ENCODE results near the gene ALAS1. TPM values are rescaled to one million over a fixed set of nuclear protein-coding genes. Genes with fewer than 3 reads are reported as not detected.
"Not testable (repeated sequence)": the region's sequence is repeated elsewhere in the genome, so short reads cannot be mapped to it uniquely, and the experiment has no call there.

Gene ALAS1
- polyA plus RNA-seq (2013, experiment 1 of 2): 31.6 TPM
- 38.7 TPM for polyA plus RNA-seq (2013, experiment 2 of 2)

DNA sequence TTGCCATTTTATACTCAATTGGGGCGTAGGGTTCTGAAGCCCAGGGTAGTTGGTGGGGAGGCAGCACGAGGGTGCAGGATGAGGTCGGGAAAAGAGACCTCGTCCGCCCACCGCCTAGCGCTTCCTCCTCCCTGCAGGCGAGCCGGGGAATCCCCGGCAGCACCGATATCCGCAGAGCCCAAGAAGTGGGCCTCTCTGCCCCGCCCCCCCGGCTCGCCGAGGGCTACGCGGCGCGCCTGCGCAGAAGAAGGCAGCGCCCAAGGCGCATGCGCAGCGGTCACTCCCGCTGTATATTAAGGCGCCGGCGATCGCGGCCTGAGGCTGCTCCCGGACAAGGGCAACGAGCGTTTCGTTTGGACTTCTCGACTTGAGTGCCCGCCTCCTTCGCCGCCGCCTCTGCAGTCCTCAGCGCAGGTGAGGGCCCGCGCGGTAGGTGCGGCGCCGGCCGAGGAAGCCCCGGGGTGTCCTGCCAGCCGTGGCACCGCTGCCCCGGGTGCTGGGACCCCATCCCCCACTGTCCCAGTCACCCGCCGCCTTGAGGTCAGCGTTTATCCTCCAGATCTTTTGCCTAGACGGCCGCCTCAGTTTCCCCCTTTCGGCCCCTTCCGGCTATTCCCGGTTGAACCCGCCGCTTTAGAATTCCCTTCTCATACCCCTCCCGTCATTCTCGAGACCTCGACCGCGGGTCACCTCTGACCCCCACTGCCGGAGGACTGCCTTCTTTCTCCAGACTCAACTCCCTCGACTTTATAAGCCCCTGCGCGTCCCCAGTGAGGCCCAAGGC, at the start of gene ALAS1:
Gene ALAS1 (plus strand): TSS at position 319 of the 784 bp plus-strand sequence. CDS start 1,082 bp downstream, outside the sequence.
- Histone ChIP-seq H3K36me3 (ENCODE audit: insufficient read depth, low read length) (peaks cover 38% of the 10 kb centered on the region), H3K4me3 (ENCODE audit: low read length) (peak within 1 kb of the TSS; percentile 85), H3K27me3 (ENCODE audit: insufficient read depth, low read length) (no peaks in the 10 kb centered on the region), H3K9ac (ENCODE audit: low read depth, low read length) (peak within 1 kb of the TSS; percentile 76), H3K9me3 (ENCODE audit: insufficient read depth, low read depth, low read length) (no peaks in the 10 kb centered on the region), H3K27ac (ENCODE audit: low read depth, low read length) (peak within 1 kb of the TSS; percentile 61), H3K4me1 (ENCODE audit: insufficient read depth, low read length) (peaks cover 6% of the 10 kb centered on the region; the same call in 1 of the 2 replicates)
- 1% methylated on average over 71 of the region's 71 CpGs for WGBS

DNA sequence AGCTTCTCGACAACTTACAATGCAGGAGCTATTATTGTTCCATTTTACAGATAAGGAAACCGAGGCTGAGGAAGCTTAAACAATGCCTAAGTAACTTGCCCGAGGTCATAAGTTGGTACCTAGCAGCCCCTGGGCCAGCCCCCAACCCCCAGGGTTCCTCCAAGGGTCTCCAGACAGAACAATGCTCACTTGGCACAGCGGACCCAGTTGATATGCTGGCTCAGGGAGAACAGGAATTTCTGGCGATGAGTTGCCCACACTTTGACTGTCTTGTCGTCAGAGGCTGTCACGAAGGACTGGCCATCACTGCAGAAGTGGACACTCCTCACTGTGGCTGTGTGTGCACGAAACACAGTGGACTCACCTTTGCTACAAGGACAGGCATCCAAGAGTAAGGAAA, 48.9 kb upstream of the ALAS1 start:
- 94% methylated on average over 8 of the region's 8 CpGs for WGBS

GRCh38 chr3:52149726-52150125, 48.2 kb upstream of the ALAS1 start:
- H3K27ac ChIP-seq (ENCODE audit: low read depth, low read length): no peak overlapping the region
- no peak overlapping the region for H3K4me3 ChIP-seq (ENCODE audit: low read length)
- no peaks in the 10 kb centered on the region for H3K9me3 ChIP-seq (ENCODE audit: insufficient read depth, low read depth, low read length)
- H3K36me3 ChIP-seq (ENCODE audit: insufficient read depth, low read length): peaks cover 50% of the 10 kb centered on the region
- WGBS: 97% methylated on average over 11 of the region's 11 CpGs
- no peaks in the 10 kb centered on the region for H3K4me1 ChIP-seq (ENCODE audit: insufficient read depth, low read length)
- no peaks in the 10 kb centered on the region for H3K27me3 ChIP-seq (ENCODE audit: insufficient read depth, low read length)
- H3K9ac ChIP-seq (ENCODE audit: low read depth, low read length): no peak overlapping the region

More for the DNA sequence above, 48.9 kb upstream of the ALAS1 start:
- H3K4me3 ChIP-seq (ENCODE audit: low read length): no peak overlapping the region
- 0 out of 2 replicates have a peak, but pooled peaks cover 2% of the 10 kb centered on the region for H3K4me1 ChIP-seq (ENCODE audit: insufficient read depth, low read length)
- no peaks in the 10 kb centered on the region for H3K27me3 ChIP-seq (ENCODE audit: insufficient read depth, low read length)
- peaks cover 55% of the 10 kb centered on the region for H3K36me3 ChIP-seq (ENCODE audit: insufficient read depth, low read length)
- H3K27ac ChIP-seq (ENCODE audit: low read depth, low read length): no peak overlapping the region
- H3K9ac ChIP-seq (ENCODE audit: low read depth, low read length): no peak overlapping the region
- no peaks in the 10 kb centered on the region for H3K9me3 ChIP-seq (ENCODE audit: insufficient read depth, low read depth, low read length)

GRCh38 chr3:52150357-52150756, 47.6 kb upstream of the ALAS1 start:
- 95% methylated on average over 3 of the region's 3 CpGs for WGBS
- no peak overlapping the region for H3K9ac ChIP-seq (ENCODE audit: low read depth, low read length)
- H3K36me3 ChIP-seq (ENCODE audit: insufficient read depth, low read length): peaks cover 46% of the 10 kb centered on the region
- no peak overlapping the region for H3K4me3 ChIP-seq (ENCODE audit: low read length)
- H3K27me3 ChIP-seq (ENCODE audit: insufficient read depth, low read length): no peaks in the 10 kb centered on the region
- no peak overlapping the region for H3K27ac ChIP-seq (ENCODE audit: low read depth, low read length)
- no peaks in the 10 kb centered on the region for H3K4me1 ChIP-seq (ENCODE audit: insufficient read depth, low read length)
- no peaks in the 10 kb centered on the region for H3K9me3 ChIP-seq (ENCODE audit: insufficient read depth, low read depth, low read length)

DNA sequence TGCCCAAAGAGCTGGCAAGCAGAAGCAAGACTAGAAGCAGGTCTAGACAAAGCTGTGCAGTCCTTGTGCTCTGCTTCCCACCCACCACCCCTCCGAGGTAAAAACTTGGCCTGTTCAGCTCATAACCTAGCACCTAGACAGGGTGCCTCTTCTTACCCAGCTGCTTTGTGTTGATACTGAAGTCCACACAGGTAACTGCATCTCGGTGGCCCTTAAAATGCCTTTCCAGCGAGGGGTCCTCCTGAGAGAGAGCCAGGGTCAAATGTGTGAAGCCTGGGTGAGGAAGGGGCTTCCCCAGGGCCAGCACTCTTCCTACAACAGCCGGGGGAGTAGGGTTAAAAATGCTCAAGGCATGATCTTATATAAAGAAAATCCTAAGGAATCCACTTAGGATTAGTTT, 47.1 kb upstream of the ALAS1 start:
- Histone ChIP-seq H3K4me3 (ENCODE audit: low read length) (no peak overlapping the region), H3K9ac (ENCODE audit: low read depth, low read length) (no peak overlapping the region), H3K9me3 (ENCODE audit: insufficient read depth, low read depth, low read length) (no peaks in the 10 kb centered on the region), H3K36me3 (ENCODE audit: insufficient read depth, low read length) (peaks cover 41% of the 10 kb centered on the region), H3K4me1 (ENCODE audit: insufficient read depth, low read length) (no peaks in the 10 kb centered on the region), H3K27ac (ENCODE audit: low read depth, low read length) (no peak overlapping the region), H3K27me3 (ENCODE audit: insufficient read depth, low read length) (no peaks in the 10 kb centered on the region)
- 96% methylated on average over 3 of the region's 4 CpGs for WGBS

DNA sequence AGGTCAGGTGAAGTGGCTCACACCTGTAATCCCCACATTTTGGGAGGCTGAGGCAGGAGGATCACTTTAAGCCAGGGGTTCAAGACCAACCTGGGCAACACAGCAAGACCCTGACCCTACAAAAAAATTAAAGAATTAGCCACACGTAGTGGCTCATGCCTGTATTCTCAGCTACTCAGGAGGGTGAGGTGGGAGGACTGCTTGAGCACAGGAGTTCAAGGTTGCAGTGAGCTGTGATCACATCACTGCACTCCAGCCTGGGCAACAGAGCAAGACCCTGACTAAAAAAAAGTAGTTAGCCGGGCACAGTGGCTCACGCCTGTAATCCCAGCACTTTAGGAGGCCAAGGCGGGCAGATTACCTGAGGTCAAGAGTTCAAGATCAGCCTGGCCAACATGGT, 46.0 kb upstream of the ALAS1 start:
- H3K4me1 ChIP-seq (ENCODE audit: insufficient read depth, low read length); H3K9me3 ChIP-seq (ENCODE audit: insufficient read depth, low read depth, low read length); H3K9ac ChIP-seq (ENCODE audit: low read depth, low read length); H3K27me3 ChIP-seq (ENCODE audit: insufficient read depth, low read length); H3K27ac ChIP-seq (ENCODE audit: low read depth, low read length); H3K4me3 ChIP-seq (ENCODE audit: low read length): not testable (repeated sequence)
- WGBS: 94% methylated on average over 4 of the region's 4 CpGs
- peaks cover 29% of the 10 kb centered on the region for H3K36me3 ChIP-seq (ENCODE audit: insufficient read depth, low read length)

GRCh38 chr3:52153389-52154096, 44.4 kb upstream of the ALAS1 start:
- WGBS: 6% methylated on average over 18 of the region's 18 CpGs
- no peaks in the 10 kb centered on the region for H3K27me3 ChIP-seq (ENCODE audit: insufficient read depth, low read length)
- H3K4me3 ChIP-seq (ENCODE audit: low read length): peak overlapping the region; percentile 79
- H3K36me3 ChIP-seq (ENCODE audit: insufficient read depth, low read length): peaks cover 19% of the 10 kb centered on the region
- peak overlapping the region; percentile 74 for H3K9ac ChIP-seq (ENCODE audit: low read depth, low read length)
- no peaks in the 10 kb centered on the region for H3K9me3 ChIP-seq (ENCODE audit: insufficient read depth, low read depth, low read length)
- H3K27ac ChIP-seq (ENCODE audit: low read depth, low read length): peak overlapping the region; percentile 41
- H3K4me1 ChIP-seq (ENCODE audit: insufficient read depth, low read length): no peaks in the 10 kb centered on the region

DNA sequence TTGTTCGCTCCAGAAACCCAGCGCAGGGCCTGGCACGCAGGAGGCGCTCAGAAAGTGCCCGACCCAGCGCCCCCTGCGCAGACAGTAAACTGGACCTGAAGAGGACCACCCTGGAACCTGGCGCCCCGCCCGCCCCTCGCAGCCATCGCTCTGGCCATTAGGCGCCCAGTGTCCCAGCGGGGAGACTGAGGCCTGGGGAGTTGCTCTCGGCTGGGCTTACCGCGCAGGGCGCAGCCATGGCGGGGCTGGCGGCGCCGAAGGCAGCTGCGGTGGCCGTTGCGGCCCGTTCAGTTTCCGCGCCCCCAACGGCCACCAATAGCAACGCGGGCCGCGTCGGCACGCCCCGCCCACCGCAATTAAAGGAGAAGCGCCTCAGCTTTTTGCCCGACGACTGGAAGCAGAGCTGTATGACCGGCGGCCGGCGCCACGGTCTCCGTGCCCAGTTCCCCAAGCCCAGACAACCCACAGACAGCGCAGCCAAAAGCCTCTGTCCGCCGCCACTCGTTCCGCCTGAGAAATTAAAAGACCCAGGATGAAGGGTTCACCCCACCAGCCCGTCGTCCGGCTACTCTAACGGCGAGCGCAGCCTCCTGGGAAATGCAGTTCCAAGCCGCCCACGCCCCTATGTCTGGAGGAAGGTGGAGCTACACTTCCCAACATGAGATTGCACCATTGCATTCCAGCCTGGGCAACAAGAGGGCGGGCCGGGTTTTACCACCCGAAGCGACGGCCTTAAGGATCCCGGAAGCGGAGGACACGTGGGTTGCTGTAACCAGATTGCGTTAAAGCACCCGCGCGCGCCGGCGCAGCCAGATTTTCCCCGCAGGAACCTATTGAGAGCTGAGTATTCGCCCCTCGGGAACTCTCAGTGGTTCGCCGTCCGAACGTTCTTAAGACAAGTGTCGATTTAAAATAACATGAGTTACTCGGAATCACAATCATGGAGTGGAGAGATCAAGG, 43.5 kb upstream of the ALAS1 start, which contains the start of gene POC1A:
Gene POC1A (minus strand): TSS at position 289 of the 960 bp plus-strand sequence. CDS start 51 bp downstream, at position 238.
- no peaks in the 10 kb centered on the region for H3K4me1 ChIP-seq (ENCODE audit: insufficient read depth, low read length)
- H3K9me3 ChIP-seq (ENCODE audit: insufficient read depth, low read depth, low read length): no peaks in the 10 kb centered on the region
- H3K4me3 ChIP-seq (ENCODE audit: low read length): peak within 1 kb of the TSS; percentile 79
- H3K9ac ChIP-seq (ENCODE audit: low read depth, low read length): peak within 1 kb of the TSS; percentile 74
- H3K36me3 ChIP-seq (ENCODE audit: insufficient read depth, low read length): peaks cover 11% of the 10 kb centered on the region
- peak within 1 kb of the TSS; percentile 41 for H3K27ac ChIP-seq (ENCODE audit: low read depth, low read length)
- 1% methylated on average over 83 of the region's 83 CpGs for WGBS
- no peaks in the 10 kb centered on the region for H3K27me3 ChIP-seq (ENCODE audit: insufficient read depth, low read length)

DNA sequence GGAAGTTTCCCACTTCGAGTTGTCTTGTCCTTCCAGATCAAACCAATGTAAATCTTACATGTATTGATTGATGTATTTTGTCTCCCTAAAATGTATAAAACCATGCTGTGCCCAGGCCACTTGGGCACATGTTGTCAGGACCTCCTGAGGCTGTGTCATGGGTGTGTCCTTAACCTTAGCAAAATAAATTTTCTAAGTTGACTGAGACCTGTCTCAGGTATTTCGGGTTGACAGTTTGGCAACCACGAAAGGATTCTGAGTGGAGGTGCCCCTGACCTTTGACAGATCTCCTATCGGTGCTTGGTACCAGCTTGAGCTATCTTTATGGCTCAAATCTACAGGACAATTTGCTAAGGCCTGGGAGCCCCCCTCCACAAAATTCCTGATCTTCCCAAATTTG, 42.0 kb upstream of the ALAS1 start:
- Histone ChIP-seq H3K27ac (ENCODE audit: low read depth, low read length) (no peak overlapping the region), H3K36me3 (ENCODE audit: insufficient read depth, low read length) (no peaks in the 10 kb centered on the region), H3K4me1 (ENCODE audit: insufficient read depth, low read length) (no peaks in the 10 kb centered on the region), H3K27me3 (ENCODE audit: insufficient read depth, low read length) (no peaks in the 10 kb centered on the region), H3K9me3 (ENCODE audit: insufficient read depth, low read depth, low read length) (no peaks in the 10 kb centered on the region), H3K4me3 (ENCODE audit: low read length) (no peak overlapping the region), H3K9ac (ENCODE audit: low read depth, low read length) (no peak overlapping the region)
- WGBS: 92% methylated on average over 4 of the region's 4 CpGs

- Histone ChIP-seq H3K36me3 (ENCODE audit: insufficient read depth, low read length) (no peaks in the 10 kb centered on the region), H3K4me3 (ENCODE audit: low read length) (no peak overlapping the region), H3K4me1 (ENCODE audit: insufficient read depth, low read length) (no peaks in the 10 kb centered on the region), H3K9me3 (ENCODE audit: insufficient read depth, low read depth, low read length) (no peaks in the 10 kb centered on the region), H3K27ac (ENCODE audit: low read depth, low read length) (no peak overlapping the region), H3K27me3 (ENCODE audit: insufficient read depth, low read length) (no peaks in the 10 kb centered on the region), H3K9ac (ENCODE audit: low read depth, low read length) (no peak overlapping the region)
- 60% methylated on average over 1 of the region's 1 CpG for WGBS
These were observed 38.5 kb upstream of the ALAS1 start for GRCh38 chr3:52159503-52159902.

Data from HUES64 (cell line).